ENCODE measurements around the gene FBXO34. TPM values are rescaled to one million over a fixed set of nuclear protein-coding genes. Genes with fewer than 3 reads are reported as not detected.
A peak's percentile ranks its signal among the peaks of the same experiment; 100 is the strongest.

The FBXO34 gene
- total RNA-seq, 1 donor = 19.7 TPM

GRCh38 chr14:55359307-55359706 is 88.1 kb downstream of the FBXO34 start:
- no peak for TF ChIP-seq CTCF (IDR thresholded peaks at IDR 0.05; ENCODE audit: insufficient read depth, low read length)
- DNase-seq (ENCODE audit: low read depth) = no peak
- no peak overlapping the region for H3K4me3 ChIP-seq (ENCODE audit: low read depth, low read length)

GRCh38 chr14:55361190-55361589 is 90.0 kb downstream of the FBXO34 start:
- no peak for DNase-seq (ENCODE audit: low read depth)
- TF ChIP-seq CTCF (IDR thresholded peaks at IDR 0.05; ENCODE audit: insufficient read depth, low read length) = no peak
- H3K4me3 ChIP-seq (ENCODE audit: low read depth, low read length) = no peak overlapping the region

- TF ChIP-seq CTCF (IDR thresholded peaks at IDR 0.05; ENCODE audit: insufficient read depth, low read length) = no peak
- DNase-seq (ENCODE audit: low read depth) = peak; percentile 36
- H3K4me3 ChIP-seq (ENCODE audit: low read depth, low read length) = no peak overlapping the region
Measured at GRCh38 chr14:55366271-55366670, 95.0 kb downstream of the FBXO34 start.

GRCh38 chr14:55370883-55371455 is 99.7 kb downstream of the FBXO34 start:
- TF ChIP-seq CTCF (IDR thresholded peaks at IDR 0.05; ENCODE audit: insufficient read depth, low read length) = no peak
- no peak for DNase-seq (ENCODE audit: low read depth)
- H3K4me3 ChIP-seq (ENCODE audit: low read depth, low read length) = no peak overlapping the region

GRCh38 chr14:55372423-55372822 is 101.2 kb downstream of the FBXO34 start:
- no peak for DNase-seq (ENCODE audit: low read depth)
- no peak for TF ChIP-seq CTCF (IDR thresholded peaks at IDR 0.05; ENCODE audit: insufficient read depth, low read length)
- no peak overlapping the region for H3K4me3 ChIP-seq (ENCODE audit: low read depth, low read length)

GRCh38 chr14:55372825-55373224 is 101.6 kb downstream of the FBXO34 start:
- DNase-seq (ENCODE audit: low read depth) = no peak
- no peak overlapping the region for H3K4me3 ChIP-seq (ENCODE audit: low read depth, low read length)
- TF ChIP-seq CTCF (IDR thresholded peaks at IDR 0.05; ENCODE audit: insufficient read depth, low read length) = no peak

Measured in fibroblast of the aortic adventitia (primary cell).